ENCODE data around the gene INKA2.

INKA2 gene

DNA sequence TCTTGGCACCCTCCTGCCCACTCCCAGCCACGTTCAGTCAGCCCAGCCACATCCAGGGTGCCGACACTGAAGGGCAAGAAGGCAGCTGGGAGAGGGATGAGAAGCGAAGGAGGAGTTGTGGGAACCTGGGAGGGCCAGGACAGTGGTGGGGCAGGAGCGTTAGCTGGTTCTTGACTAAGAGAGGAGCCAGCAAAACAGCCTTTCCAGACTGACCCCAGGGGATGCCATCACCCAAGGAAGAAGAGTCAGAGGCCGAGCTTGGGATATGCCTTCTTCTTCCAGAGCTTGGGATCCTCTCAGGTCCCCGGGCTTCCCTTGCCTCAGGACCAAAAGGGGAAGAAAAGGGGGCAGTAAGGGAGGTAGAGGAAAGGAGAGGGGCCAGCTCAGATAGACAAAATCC is 7.2 kb downstream of the INKA2 start:
- DNase-seq: no peak

DNA sequence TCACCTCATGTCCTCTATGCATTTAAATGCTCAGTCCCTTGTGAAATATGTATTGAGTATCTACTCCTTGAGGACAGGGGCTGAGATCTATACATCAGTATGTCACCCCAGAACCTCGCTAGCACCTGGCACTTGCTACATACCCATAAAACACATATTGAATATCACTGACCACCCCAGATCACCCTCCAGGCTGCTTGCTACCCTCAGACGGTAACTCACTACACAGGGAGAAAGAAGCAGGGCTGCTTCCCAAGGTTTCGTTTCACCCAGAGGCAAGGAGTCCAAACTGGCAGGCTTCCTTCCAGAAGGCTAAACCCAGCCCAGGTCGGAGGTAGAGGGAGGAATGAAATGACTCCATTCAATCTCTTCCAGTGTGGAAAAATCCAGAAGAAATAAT is 8.5 kb downstream of the INKA2 start:
- no peak for DNase-seq

DNA sequence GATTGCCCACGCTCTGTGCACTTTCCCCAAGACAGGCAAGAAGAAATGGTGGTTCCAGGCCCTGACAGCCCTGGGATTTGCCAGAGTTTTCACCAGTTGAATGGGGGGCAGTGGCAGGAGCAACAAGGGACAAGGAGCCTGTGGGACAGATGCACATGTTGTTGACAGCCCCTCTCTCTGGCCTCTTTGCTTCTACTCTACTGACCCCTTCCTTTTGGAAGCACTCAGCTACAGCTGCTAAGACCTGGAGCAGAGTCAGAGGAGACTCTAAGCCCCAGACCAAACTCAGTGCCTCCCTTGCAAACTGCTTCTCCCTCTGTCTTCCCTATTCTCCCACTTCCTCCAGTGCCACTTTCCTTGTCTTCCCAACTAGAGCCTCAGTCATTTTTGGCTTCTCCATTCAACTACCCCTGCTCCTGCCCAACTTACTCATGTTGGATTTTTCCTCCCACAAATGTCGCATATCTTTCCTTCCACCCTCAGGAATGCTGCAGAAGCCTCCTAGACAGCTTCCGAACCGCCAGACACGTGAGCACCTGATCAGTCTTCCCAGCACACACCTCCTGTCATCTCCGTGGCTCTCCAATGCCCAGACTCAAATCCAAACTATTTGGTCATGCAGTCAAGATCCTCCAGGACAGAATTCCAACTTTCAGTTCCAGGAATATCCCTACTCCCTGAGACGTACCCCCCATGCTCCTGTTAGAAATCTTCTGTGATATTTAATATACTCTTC is 9.1 kb downstream of the INKA2 start:
- no peak for DNase-seq

DNA sequence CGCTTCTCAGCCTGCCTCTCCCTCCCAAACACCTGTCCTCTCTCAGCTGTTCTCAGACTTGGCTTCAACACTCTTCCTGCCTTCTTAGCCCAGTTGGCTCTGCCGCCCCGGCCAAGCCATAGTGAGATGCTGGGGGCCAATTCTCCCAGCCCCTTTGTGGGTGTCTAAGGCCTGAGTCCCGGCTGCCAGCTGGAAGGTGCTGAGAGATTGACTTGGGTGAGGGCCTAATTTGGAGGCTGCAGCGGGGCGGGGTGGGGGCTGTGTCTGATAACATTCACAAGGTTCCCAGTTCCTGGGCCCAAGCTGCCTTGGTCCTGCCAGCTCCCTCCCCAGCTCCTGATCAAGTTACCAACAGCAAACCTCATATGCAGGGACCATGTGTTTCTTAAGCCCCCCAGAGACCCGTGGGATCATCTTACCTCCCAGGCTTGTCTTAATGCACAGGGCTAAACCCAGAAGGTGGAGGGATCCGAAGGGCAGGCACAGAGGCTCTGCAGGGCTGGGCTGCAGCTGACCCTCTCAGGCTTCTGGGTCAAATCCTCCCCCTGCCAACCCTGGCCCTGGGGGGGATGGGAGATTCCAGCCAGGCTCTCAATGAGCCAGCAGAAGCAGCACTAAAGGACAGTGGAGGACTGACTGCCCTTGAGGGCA is 9.8 kb downstream of the INKA2 start:
- no peak for DNase-seq

DNA sequence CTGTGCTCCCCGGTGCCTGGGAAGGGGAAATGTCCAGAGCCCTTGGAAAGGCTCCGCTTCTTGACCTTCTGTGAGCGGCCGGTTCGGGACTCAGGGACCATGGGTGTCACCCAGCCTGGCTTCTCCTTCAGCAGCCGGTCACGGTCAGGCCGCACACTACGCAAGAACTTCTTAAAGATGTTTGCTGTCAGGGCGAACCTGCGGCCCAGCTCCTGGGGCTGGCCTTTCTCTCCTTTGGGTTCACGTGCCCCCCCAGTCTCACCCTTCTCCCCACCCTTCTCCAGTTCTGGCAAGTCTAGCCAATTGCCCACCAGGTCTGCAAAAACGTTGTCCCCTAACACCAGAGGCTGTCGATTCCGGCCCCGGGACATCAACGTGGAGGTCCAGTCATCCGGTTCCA is 12.1 kb downstream of the INKA2 start:
- DNase-seq: no peak

DNA sequence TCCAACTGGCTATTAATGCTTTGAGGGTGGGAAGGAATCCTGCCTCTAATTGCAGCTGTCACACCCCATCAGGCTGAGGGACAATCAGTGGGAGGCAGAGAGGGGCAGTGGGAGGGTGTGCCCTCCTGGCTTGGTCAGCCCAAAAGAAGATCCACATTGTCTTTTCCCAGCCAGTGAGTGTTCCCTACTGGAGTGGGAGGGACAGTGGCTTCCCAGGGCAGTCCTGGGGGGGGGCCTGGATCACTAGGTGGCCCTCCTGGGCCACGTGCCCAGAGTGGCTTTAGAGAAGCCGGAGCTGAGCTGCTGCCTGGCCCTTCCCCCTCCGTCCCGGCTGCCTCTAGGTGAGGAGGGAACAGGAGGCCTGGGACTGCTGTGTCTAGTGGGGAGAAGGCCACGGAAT is 14.0 kb downstream of the INKA2 start:
- no peak for DNase-seq

DNA sequence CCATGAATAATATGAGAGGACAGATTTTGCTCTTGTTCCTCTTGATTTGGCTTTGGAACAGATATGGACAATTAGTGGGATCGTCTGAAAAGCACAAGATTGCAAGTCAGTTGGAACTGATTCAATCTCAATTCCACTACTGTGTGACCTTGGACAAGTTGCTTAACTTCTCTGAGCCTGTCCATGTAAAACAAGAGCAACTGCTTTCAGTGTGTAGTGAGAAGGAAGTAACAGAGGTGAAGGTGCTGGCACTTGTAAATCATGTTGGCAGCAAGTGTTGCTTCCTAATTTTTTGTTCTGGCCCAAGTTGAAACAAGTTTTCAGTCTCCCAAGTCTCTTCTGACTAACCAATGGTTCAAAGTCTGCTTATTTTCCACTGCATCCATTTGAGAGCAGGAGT is 15.3 kb downstream of the INKA2 start:
- no peak for DNase-seq

DNA sequence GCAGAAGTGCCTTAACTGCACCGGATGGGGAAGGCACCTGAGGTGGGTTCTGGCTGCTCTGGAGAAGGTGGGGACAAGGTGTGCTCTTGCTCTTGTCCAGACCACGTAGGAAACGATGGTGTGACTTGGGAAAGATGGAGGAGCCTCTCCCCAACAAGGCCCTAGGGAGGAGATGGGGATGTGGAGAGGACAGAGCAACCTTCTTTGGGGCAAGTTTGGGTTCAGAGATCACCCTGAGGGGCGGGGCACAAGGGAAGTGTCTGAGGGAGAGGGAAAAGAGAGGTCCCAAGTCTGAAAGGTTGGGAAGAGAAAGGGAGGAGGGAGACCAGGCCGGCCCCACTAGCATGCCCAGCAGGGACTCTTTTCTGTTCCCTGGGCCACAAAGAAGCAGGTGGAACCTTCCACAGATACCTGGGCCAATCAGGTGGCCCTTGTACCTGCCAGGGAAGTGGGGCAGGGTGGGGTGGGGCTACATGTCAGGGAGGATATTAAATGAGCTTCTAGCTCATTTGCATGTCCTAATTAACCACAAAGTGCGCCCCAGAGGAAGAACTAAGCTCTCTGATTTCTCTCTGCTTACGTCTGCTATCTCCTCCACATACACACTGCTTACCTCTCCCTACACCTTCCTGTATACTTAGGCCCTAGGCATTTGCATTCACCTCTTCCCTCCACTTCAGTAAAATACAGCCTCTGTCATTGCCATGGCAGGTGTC is 15.9 kb downstream of the INKA2 start:
- DNase-seq: no peak

DNA sequence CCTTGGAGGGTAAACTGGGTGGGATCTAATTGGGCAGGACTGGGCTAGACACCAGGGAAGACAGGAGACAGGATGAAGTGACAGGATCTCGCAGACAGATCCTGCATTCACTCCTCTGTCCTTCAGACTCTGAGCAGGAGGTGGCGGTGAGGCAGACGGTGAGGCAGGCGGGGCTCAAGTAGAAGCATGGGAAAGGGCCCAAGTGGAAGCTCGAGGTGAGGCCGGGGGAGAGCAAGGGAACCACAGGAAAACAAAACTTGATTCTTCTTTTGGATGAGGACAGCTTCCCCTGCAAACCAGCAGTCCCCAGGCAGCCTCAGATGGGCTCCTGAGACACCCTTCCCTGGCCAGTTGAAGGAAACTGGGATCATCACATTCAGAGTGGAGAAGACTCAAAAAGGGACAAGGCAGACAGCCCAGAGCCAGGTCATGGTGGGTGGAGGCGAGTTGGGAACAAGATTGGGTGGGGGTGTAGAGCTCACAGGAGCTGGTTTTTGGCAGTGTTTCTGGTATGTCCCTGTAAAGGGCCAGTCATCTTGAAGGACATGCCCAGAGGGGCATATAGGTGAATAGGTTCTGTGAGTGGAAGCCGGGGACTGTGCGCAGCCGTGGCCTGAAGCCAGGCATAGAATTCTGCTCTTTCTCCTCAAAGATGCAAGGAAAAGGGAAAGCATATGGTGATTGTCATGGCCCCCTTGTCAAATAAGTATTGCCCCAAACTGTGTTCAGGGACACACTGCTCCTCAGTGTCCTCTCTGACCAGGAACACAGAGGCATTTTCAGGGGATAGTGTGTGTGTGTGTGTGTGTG is 18.0 kb downstream of the INKA2 start:
- no peak for DNase-seq

DNA sequence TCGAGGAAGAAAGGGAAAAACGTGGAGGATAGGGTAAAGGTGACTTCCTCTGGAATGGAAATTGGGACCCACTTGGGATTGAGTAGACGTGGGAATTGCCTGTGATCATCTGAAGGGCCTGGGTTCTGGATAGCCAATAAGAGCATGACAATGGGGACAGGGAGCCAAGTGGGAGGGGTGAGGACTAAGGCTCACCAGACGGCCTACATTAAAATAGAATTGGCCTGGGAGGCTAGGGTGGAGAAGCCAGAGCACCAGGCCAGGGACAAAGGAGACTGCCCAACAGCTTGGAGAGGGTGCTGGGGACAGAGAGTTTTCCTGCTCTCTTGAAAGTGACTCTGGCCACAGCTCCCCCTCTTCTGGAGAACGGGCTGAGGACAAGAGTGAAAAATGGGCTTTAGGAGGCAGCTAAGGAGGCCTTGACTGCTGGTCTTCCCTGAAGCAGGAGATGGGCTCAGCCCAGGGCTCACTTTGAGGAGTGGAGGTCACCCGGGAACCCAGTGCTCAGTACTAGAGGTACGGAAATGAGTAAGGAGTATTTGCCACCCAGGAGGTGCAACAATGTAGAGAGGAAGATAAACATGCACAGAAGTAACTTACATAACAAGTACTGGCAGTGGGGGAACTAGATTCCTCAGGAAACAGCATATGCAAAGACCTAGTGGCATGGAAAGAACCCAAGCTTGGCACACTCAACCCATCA is 18.8 kb downstream of the INKA2 start:
- no peak for DNase-seq

DNA sequence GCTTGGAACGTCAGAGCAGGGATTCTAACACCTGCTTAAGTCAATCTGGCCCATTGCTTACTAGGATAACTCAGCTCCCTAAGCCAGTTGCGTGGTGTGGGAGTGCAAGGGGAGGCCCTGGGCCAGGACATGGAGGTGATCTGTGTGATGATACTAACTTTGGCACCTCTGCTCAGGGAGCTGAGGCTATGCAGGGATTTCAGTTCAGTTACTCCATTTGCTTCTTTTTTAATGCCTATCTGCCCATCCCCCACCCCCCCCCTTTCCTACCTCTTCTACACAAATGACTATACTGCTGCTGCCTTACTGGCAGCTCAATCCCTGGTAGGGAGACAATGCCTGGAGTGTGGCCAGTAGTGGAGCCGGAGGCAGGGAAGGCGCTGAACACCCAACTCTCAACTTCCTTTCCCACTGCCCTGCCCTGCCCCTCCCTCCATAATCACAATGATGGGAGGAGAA is 19.5 kb downstream of the INKA2 start:
- DNase-seq: no peak

DNA sequence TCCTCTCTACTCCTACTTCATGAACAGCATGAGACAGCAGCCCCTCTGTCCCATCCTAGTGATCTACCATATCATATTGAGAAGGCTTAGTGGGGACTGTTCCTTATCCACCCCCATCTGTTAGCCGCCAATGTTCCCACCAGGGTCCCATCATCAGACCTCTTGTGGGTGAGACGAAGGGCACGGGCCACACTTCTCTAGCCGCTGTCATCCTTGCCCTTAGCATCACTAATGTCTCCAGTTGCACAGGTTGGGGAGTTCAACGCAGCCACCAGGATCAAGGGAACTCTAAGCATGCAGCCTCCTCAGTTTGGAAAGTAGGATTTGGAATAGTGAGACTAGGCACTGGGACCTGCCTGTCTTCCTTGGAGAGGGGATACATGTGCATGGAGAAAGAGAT is 20.1 kb downstream of the INKA2 start:
- DNase-seq: no peak

DNA sequence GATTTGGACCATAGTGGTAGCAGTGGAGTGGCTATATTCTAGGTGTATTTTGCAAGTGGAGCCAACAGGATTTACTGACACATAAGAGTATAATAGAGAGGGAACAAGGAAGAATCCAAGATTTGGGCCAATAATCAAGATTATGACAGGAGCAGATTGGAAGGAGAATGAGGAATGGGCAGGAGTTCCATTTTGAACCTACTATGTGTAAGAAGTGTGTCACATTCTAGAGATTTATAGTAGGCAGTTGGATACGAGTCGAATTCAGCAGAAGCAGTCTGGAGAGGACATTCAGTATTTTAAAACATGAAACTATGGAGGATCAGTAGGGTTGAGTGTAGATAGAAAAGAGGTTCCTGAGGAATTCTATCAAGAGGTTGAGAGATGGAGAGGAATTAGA is 21.7 kb downstream of the INKA2 start:
- DNase-seq: no peak

DNA sequence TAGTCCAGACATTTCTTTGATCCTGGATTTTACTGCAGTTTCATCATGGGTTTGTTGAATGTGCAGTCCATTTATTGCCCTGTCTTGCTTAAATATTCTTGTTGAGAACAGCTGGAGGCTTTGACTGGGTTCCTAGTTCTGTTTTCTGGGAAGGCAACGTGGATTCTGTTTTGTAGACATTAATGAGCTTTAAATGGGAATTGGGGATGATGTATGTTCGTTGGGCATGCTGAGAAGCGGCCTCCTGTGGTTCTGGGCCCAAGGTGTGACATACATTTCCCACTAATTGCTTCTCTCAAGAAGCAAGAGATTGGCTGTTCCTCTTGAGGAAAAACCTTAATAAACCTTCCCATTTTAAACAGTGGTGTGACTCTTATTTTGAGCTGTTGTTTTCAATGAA is 22.9 kb downstream of the INKA2 start:
- no peak for DNase-seq

DNA sequence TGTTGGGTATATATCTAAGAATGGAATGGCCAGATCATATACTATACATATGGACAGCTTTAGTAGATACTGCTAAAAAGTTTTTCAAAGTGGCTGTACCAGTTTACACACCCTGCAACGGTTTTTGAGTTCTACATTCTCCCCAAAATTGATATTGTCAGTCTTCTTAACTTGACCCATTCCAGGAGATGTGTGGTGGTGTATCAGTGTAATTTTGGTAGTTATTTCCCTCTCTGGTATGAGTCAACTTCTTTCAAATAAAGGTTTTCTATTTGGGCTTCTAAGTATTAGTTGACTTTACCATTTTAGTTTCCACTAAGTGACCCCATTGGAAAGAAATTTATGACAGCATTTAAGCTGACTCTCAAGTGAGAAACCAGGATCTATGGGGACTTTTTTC is 29.2 kb downstream of the INKA2 start:
- no peak for DNase-seq

DNA sequence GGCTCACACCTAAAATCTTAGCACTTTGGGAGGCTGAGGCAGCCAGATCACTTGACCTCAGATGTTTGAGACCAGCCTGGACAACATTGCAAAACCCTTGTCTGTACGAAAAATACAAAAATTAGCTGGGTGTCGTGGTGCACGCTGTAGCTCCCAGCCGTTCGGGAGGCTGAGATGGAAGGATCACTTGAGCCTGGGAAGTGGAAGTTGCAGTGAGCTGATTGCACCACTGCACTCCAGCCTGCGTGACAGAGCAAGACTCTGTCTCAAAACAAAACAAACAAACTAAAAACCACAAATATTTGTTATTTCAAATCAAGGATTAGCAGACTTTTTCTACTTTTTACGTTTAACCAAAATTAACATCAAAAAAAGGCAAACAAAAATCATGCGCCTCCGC is 31.3 kb downstream of the INKA2 start:
- DNase-seq: no peak

DNA sequence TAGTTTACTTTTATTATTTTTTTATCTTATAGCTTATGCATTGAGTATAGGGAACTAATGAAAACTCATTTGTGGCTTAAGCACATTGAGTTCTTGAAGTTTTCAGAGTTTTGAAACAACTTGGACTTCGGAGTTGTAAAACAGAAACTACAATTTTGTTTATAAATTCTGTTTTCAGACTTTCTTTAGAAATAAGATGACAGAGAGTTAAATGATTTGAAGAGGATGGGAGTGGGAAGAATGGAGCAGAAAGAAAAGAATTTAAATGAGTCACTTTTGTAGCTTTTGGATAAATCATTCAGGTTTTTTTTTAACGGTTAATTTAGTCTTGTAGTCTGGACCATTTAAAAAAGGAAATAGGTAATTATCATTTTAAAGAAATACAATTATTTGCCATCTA is 32.3 kb downstream of the INKA2 start:
- DNase-seq: no peak

DNA sequence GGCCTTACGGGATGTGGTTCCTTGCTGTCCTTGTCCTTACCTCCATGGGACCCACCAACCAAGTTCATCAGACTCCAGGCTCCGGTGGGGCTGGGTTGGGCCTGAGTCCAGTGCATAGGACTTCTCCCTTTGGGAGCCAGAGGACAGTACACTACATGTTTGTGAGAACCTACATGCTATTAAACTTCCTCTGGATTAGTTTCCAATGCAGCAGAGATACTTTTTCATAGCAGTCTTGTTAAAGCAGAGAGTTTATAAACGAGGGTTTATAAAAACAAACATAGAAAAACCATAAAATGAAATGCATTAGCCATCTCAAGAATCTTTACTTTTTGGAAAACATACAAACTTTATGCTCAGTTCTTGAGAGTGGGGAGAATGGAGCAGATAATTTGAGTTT is 33.4 kb downstream of the INKA2 start:
- no peak for DNase-seq

DNA sequence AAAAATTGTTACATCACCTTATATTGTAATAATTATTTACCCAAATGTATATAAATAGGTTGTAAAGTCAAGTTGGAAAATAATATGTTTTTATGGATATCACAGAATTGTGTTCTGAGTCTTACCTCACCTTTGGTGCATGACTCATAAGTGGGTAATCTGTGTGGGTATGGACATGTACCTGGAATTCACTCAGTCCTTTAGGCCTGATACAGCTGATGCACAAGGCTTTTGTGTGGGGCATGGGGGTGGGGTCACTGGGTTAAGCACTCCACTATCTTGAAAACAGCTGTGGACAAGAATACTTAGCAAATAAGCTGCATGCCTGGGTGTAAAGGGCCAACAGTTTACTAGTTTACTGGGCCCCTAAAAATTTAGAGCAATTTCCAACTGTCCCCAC is 34.4 kb downstream of the INKA2 start:
- no peak for DNase-seq

DNA sequence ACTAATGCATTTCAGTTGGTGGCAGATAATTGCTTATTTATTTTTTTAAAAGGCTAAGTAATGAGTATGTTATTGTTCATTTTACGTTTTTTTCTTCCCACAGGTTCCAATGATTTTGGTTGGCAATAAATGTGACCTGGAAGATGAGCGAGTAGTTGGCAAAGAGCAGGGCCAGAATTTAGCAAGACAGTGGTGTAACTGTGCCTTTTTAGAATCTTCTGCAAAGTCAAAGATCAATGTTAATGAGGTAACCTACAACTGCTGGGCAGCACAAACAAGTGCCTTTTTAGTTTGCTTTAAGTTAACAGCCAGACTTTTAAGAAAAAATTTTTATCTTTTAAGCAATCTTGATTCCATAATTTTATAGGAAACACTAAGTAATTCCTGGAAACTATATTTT is 35.0 kb downstream of the INKA2 start:
- DNase-seq: no peak

DNA sequence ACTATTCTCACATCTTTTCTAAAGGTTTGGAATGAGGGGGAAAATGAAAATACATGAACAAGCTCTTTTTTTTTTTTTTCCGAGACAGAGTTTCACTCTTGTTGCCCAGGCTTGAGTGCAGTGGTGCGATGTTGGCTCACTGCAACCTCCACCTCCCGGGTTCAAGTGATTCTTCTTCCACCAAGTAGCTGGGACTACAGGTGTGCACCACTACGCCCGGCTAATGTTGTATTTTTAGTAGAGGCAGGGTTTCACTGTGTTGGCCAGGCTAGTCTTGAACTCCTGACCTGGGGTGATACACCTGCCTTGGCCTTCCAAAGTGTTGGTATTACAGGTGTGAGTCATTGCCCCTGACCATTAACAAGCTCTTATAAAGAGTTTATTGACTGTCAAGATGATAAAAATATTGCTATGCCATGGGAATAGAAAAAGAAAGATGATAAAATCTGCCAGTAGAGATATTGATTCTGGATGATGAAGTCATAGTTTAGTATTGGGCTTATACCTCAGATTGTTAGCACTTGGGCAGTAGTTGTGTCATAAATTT is 36.6 kb downstream of the INKA2 start:
- no peak for DNase-seq

DNA sequence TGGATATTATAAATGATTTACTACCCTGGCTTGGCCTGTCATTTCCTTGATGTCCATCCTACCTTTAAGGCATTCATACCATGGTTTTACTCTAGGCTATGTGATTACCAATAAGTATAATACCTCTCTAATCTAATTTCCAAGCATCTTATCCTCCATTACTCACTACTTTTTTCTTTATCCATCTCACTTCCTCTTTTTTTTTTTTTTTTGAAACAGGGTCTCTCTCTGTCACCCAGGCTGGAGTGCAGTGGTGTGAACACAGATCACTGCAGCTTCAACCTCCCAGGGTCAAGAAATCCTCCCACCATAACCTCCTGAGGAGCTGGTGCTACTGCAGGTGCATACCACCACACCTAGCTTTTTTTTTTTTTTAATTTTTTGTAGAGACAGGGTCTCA is 39.9 kb downstream of the INKA2 start:
- DNase-seq: no peak

Measured in 8988T (cell line).